Psoas muscle (tissue), 8 donors: ENCODE results near the gene CAVIN3. TPM values are rescaled to one million over a fixed set of nuclear protein-coding genes. Genes with fewer than 3 reads are reported as not detected.

ENCODE experiments used
- ATAC-seq, 4 donors: fragments of 200-7000 bp; cut with Tn5 transposase; one replicate each; pipeline ENCODE4 v1.9.1; 2020; ENCODE audit warnings: moderate library complexity in 3 of 4, mild to moderate bottlenecking in 2 of 4
- DNase-seq, 2 donors: peaks; one replicate each; pipeline ENCODE4 v3.0.0-alpha.2; 2020
- H3K27ac ChIP-seq: fragments of 200-600 bp; one replicate; pipeline ENCODE4 v1.8.0; 2022
- H3K27me3 ChIP-seq, 3 donors: fragments of 200-600 bp in 1 of 3; one replicate each; pipeline versions ENCODE4 v1.6.1 to v1.8.0; 2013 to 2022; ENCODE audit warnings: low read length in 2 of 3, mild to moderate bottlenecking in 2 of 3, moderate library complexity in 1 of 3; ENCODE audit not compliant: insufficient read depth in 3 of 3
- H3K36me3 ChIP-seq, 2 donors: fragments of 200-600 bp in 1 of 2; one replicate each; pipeline versions ENCODE4 v1.6.1 to v1.8.0; 2013 to 2022; ENCODE audit warnings: low read depth in 1 of 2, mild to moderate bottlenecking in 1 of 2, moderate library complexity in 1 of 2; ENCODE audit not compliant: insufficient read depth in 1 of 2
- H3K4me1 ChIP-seq: fragments of 200-600 bp; one replicate; pipeline ENCODE4 v1.8.0; 2022
- H3K4me3 ChIP-seq: fragments of 200-600 bp; one replicate; pipeline ENCODE4 v1.8.0; 2022; ENCODE audit warnings: mild to moderate bottlenecking
- H3K9me3 ChIP-seq: fragments of 200-600 bp; one replicate; pipeline ENCODE4 v1.8.0; 2022
- CTCF ChIP-seq: fragments of 200-600 bp; IDR thresholded peaks from one replicate; pipeline ENCODE4 v1.8.0; 2022; ENCODE audit warnings: antibody characterized with exemption
- WGBS, 3 donors: extraction: QIAGEN DNeasy Blood & Tissue Kit; methylation state at CpG; one replicate each; pipeline versions ENCODE4 v1.1.6 to v1.1.7; 2013; 5-methylcytosine and 5-hydroxymethylcytosine counted together
- intact Hi-C, 2 donors: fragments of 100-400 bp; cut with DNase I; formaldehyde crosslinking; loops; one replicate each; pipeline versions ENCODE4 v1.11.0 to v1.14.2; 2022
- polyA plus RNA-seq, 3 donors: library from polyadenylated mRNA; stranded (reverse); fragments of 200-250 nt; gene quantifications; one replicate each; pipeline ENCODE4 v1.2.3, GENCODE V29; 2013
- total RNA-seq, 4 donors: library from RNA; stranded (reverse); fragmentation: NEBNext Ultra II Directional in 2 of 4; extraction: Animal tissue kit (Norgen Biotek cat#: 25700) in 2 of 4; gene quantifications; one replicate each; pipeline versions ENCODE4 v1.2.1 to v1.2.4, GENCODE V29; 2021 to 2023
- donor health status: healthy with polysubstance abuse.
- donor health status: DM: no; HTN: no; CAD: no; lungs with moderate emphysema.
- donor health status: Bipolar disorder and iron deficiency.
- donor health status: healthy.
- donor health status: DM: yes; HTN: yes; CAD: no.
- donor health status: DM: no; HTN: no; CAD: no.
- donor health status: DM: no; HTN: no; CAD: no.
- donor health status: DM: yes; HTN: yes; CAD: no.

Gene CAVIN3
- total and polyA plus RNA-seq, 7 donors = 14.2 to 25.5 (median 21.5) TPM

- no peak overlapping the region for H3K4me3 ChIP-seq
- TF ChIP-seq CTCF = peak; percentile 94
- no peaks in the 10 kb centered on the region for H3K9me3 ChIP-seq
- intact Hi-C loops = loop anchor here (2.0 to 10.0 kb wide), 4 partner anchors 36 to 331 kb away; partner anchors contain the start of gene CCKBR (in 1 of the 2)
- H3K4me1 ChIP-seq = no peaks in the 10 kb centered on the region
- DNase-seq (peak; percentile 38 to 68), ATAC-seq (peak; percentile 63 to 82 (median 72))
- no peaks in the 10 kb centered on the region for H3K27me3 ChIP-seq
- H3K36me3 ChIP-seq = no peaks in the 10 kb centered on the region
- WGBS, 3 donors = 4 to 15% (median 5%) methylated on average over 5 of the region's 5 CpGs
- H3K27ac ChIP-seq = no peak overlapping the region
Observed at GRCh38 chr11:6353367-6353987, 33.2 kb upstream of the CAVIN3 start.

GRCh38 chr11:6351782-6352382, 31.6 kb upstream of the CAVIN3 start:
- WGBS, 3 donors = 81 to 84% (median 82%) methylated on average over 5 of the region's 5 CpGs
- H3K4me1 ChIP-seq = no peaks in the 10 kb centered on the region
- no peak for TF ChIP-seq CTCF
- intact Hi-C loops = loop anchor here (2.0 to 10.0 kb wide), 4 partner anchors 35 to 330 kb away; partner anchors contain the start of gene CCKBR (in 1 of the 2)
- DNase-seq (no peak), ATAC-seq (no peak)
- H3K27ac ChIP-seq = no peak overlapping the region
- H3K36me3 ChIP-seq = no peaks in the 10 kb centered on the region
- H3K4me3 ChIP-seq = no peak overlapping the region
- H3K27me3 ChIP-seq = no peaks in the 10 kb centered on the region
- no peaks in the 10 kb centered on the region for H3K9me3 ChIP-seq

- intact Hi-C loops = loop anchor here (5.0 to 10.0 kb wide), 3 partner anchors 33 to 328 kb away; partner anchors contain the start of gene CCKBR (in 1 of the 2)
- no peaks in the 10 kb centered on the region for H3K9me3 ChIP-seq
- H3K27ac ChIP-seq = no peak overlapping the region
- 56 to 65% (median 62%) methylated on average over 2 of the region's 2 CpGs for WGBS, 3 donors
- peak in 1 of 4 donors; percentile 3 for ATAC-seq
- H3K4me3 ChIP-seq = no peak overlapping the region
- DNase-seq = no peak
- H3K27me3 ChIP-seq = no peaks in the 10 kb centered on the region
- TF ChIP-seq CTCF = no peak
- H3K36me3 ChIP-seq = no peaks in the 10 kb centered on the region
- no peaks in the 10 kb centered on the region for H3K4me1 ChIP-seq
Observed at GRCh38 chr11:6350486-6350885, 30.2 kb upstream of the CAVIN3 start.

- intact Hi-C loops = loop anchor here (5.0 to 10.0 kb wide), 3 partner anchors 33 to 328 kb away; partner anchors contain the start of gene CCKBR (in 1 of the 2)
- DNase-seq = no peak
- ATAC-seq = peak in 3 of 4 donors; percentile 72 to 85 (median 80)
- Histone ChIP-seq H3K27me3 (no peaks in the 10 kb centered on the region), H3K27ac (no peak overlapping the region), H3K9me3 (no peaks in the 10 kb centered on the region), H3K4me1 (no peaks in the 10 kb centered on the region), H3K36me3 (peaks cover 0 to under 1% of the 10 kb centered on the region in 2 donors), H3K4me3 (no peak overlapping the region)
- TF ChIP-seq CTCF = no peak
Observed at GRCh38 chr11:6350043-6350442, 29.7 kb upstream of the CAVIN3 start.
